Measurements from ENCODE around the gene TMPRSS2. TPM values are rescaled to one million over a fixed set of nuclear protein-coding genes. Genes with fewer than 3 reads are reported as not detected.

The TMPRSS2 gene
- total RNA-seq, 1 experiment from 2014 or later = 1.1 TPM

DNA sequence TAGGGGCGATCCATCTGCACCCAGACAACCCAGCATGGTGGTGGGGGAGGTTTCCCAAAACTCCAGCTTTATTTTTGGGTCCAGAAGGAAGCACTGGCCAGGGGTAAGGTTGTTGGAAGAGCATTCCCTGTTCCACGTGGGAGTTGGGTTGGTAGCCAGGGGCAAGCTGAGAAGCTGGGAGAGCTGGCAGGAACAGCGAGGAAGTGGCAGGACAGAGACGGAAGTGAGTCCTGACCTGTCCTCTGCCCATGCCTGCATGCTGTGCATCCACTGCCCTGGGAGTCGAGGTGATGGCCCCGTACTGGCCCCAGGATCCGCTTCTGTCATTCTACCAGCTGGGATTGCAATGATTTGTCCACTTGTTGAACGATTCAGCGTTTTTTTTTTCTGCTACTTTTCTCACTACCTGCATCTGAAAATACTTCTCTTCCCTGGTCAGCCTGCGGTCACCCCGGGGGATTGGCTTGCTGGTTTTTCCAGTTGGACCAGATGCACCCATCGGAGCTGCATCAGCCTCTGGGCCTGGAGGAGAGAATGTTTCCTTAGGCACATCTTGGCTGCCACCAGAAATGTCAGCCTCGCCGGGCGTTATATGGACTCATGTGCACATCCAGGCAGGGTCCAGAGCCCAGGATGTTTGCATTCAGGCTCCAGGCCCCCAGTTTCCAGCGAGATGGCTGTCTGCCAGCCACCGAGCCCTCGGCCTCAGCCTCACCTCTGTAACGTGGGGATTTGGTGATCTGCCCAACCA lies 28.3 kb upstream of the TMPRSS2 start:
- TF ChIP-seq FOSL1 (IDR thresholded peaks at IDR 0.05; ENCODE audit: low read depth) (no peak), YY1 (IDR thresholded peaks at IDR 0.05; ENCODE audit: extremely low read depth, insufficient replicate concordance, low read depth, low read length) (no peak), SRF (IDR thresholded peaks at IDR 0.05; ENCODE audit: low read depth) (no peak), POLR2A (IDR thresholded peaks at IDR 0.05; ENCODE audit: borderline replicate concordance, extremely low read depth, insufficient read depth, insufficient read length) (no peak), SP1 (IDR thresholded peaks at IDR 0.05; ENCODE audit: low read depth) (no peak)
- TF ChIP-seq, protein P1, sequence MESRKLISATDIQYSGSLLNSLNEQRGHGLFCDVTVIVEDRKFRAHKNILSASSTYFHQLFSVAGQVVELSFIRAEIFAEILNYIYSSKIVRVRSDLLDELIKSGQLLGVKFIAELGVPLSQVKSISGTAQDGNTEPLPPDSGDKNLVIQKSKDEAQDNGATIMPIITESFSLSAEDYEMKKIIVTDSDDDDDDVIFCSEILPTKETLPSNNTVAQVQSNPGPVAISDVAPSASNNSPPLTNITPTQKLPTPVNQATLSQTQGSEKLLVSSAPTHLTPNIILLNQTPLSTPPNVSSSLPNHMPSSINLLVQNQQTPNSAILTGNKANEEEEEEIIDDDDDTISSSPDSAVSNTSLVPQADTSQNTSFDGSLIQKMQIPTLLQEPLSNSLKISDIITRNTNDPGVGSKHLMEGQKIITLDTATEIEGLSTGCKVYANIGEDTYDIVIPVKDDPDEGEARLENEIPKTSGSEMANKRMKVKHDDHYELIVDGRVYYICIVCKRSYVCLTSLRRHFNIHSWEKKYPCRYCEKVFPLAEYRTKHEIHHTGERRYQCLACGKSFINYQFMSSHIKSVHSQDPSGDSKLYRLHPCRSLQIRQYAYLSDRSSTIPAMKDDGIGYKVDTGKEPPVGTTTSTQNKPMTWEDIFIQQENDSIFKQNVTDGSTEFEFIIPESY (IDR thresholded peaks at IDR 0.05; ENCODE audit: extremely low read depth, insufficient replicate concordance, low read length) = no peak
- TF ChIP-seq, protein P2, sequence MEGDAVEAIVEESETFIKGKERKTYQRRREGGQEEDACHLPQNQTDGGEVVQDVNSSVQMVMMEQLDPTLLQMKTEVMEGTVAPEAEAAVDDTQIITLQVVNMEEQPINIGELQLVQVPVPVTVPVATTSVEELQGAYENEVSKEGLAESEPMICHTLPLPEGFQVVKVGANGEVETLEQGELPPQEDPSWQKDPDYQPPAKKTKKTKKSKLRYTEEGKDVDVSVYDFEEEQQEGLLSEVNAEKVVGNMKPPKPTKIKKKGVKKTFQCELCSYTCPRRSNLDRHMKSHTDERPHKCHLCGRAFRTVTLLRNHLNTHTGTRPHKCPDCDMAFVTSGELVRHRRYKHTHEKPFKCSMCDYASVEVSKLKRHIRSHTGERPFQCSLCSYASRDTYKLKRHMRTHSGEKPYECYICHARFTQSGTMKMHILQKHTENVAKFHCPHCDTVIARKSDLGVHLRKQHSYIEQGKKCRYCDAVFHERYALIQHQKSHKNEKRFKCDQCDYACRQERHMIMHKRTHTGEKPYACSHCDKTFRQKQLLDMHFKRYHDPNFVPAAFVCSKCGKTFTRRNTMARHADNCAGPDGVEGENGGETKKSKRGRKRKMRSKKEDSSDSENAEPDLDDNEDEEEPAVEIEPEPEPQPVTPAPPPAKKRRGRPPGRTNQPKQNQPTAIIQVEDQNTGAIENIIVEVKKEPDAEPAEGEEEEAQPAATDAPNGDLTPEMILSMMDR (IDR thresholded peaks at IDR 0.05 in 2 of 3, conservative IDR thresholded peaks at IDR 0.05 in 1 of 3; ENCODE audit: borderline replicate concordance in 1 of 3, insufficient read depth in 1 of 3, low read depth in 2 of 3, low read length in 2 of 3) = no peak
- DNase-seq (ENCODE audit: low read depth, low spot score) (no peak), ATAC-seq (no peak)
- CTCF ChIA-PET = no interaction called here
- peaks cover 11% of the 10 kb centered on the region for H3K27me3 ChIP-seq (ENCODE audit: insufficient read depth, low read length)
- no peaks in the 10 kb centered on the region for H3K79me2 ChIP-seq (ENCODE audit: insufficient read depth, low read length)
- intact Hi-C loops (cut with micrococcal nuclease) = no loop called here
- H3K9ac ChIP-seq (ENCODE audit: low read length) = no peak overlapping the region
- peaks cover 4 to 8% of the 10 kb centered on the region in 2 experiments; a peak in 2 of 4 replicates for H3K4me1 ChIP-seq (ENCODE audit: control insufficient read depth in 1 of 2, insufficient read depth in 2 of 2, low read length in 2 of 2)
- H4K20me1 ChIP-seq (ENCODE audit: insufficient read depth) = no peaks in the 10 kb centered on the region
- H3K4me2 ChIP-seq (ENCODE audit: low read length) = no peak overlapping the region
- H3K27ac ChIP-seq (ENCODE audit: low read depth, low read length) = no peak overlapping the region
- no peak overlapping the region for H3K4me3 ChIP-seq (replicated peaks in 1 of 2; ENCODE audit: low read depth in 1 of 2, low read length in 2 of 2)
- H2AFZ ChIP-seq (ENCODE audit: low read depth, low read length, poor library complexity, severe bottlenecking) = no peak overlapping the region
- no peaks in the 10 kb centered on the region for H3K9me2 ChIP-seq (ENCODE audit: insufficient read depth)
- H3K36me3 ChIP-seq (ENCODE audit: control insufficient read depth in 1 of 2, insufficient read depth in 2 of 2, low read length in 2 of 2) = no peaks in the 10 kb centered on the region
- H3K9me3 ChIP-seq (ENCODE audit: control insufficient read depth in 1 of 2, insufficient read depth in 1 of 2, low read depth in 1 of 2, low read length in 2 of 2) = no peaks in the 10 kb centered on the region
- RAD21 ChIA-PET (ENCODE audit: low non-redundant PET in 1 of 2, low total read pairs in 2 of 2, uncharacterized antibody in 2 of 2, unreplicated experiment in 2 of 2) = no interaction called here
- no TSS peak for BruUV-seq (replicated peaks)
- POLR2A ChIA-PET = no interaction called here

All from HCT116 (cell line).